ENCODE measurements around the gene PPA2. TPM values are rescaled to one million over a fixed set of nuclear protein-coding genes. Genes with fewer than 3 reads are reported as not detected.
"Not testable (repeated sequence)": the region's sequence is repeated elsewhere in the genome, so short reads cannot be mapped to it uniquely, and the experiment has no call there.

Gene PPA2
- total RNA-seq, 1 donor from 2014 or later: 91.1 TPM

- TF ChIP-seq CTCF (IDR thresholded peaks at IDR 0.05; ENCODE audit: insufficient read depth, low read length, severe bottlenecking): peak; percentile 95
- FAIRE-seq (no peak), DNase-seq (ENCODE audit: low read depth) (peak; percentile 65)
- H3K36me3 ChIP-seq (ENCODE audit: control insufficient read depth, insufficient read depth, low read length): no peaks in the 10 kb centered on the region
- no peaks in the 10 kb centered on the region for H3K27me3 ChIP-seq (ENCODE audit: control insufficient read depth, insufficient read depth, low read length)
- peak overlapping the region; percentile 96 for H3K4me3 ChIP-seq (ENCODE audit: low read depth, low read length)
Observed at GRCh38 chr4:105474099-105474518, 247 bp upstream of the PPA2 start.

- H3K4me3 ChIP-seq (ENCODE audit: low read depth, low read length): peak overlapping the region; percentile 96
- H3K36me3 ChIP-seq (ENCODE audit: control insufficient read depth, insufficient read depth, low read length): no peaks in the 10 kb centered on the region
- FAIRE-seq: no peak
- no peak for DNase-seq (ENCODE audit: low read depth)
- H3K27me3 ChIP-seq (ENCODE audit: control insufficient read depth, insufficient read depth, low read length): no peaks in the 10 kb centered on the region
- no peak for TF ChIP-seq CTCF (IDR thresholded peaks at IDR 0.05; ENCODE audit: insufficient read depth, low read length, severe bottlenecking)
Observed at GRCh38 chr4:105472871-105473323, 965 bp downstream of the PPA2 start.

- peaks cover 2% of the 10 kb centered on the region for H3K36me3 ChIP-seq (ENCODE audit: control insufficient read depth, insufficient read depth, low read length)
- DNase-seq (ENCODE audit: low read depth): peak; percentile 70
- H3K27me3 ChIP-seq (ENCODE audit: control insufficient read depth, insufficient read depth, low read length): no peaks in the 10 kb centered on the region
- TF ChIP-seq CTCF (IDR thresholded peaks at IDR 0.05; ENCODE audit: insufficient read depth, low read length, severe bottlenecking): peak; percentile 72
- no peak overlapping the region for H3K4me3 ChIP-seq (ENCODE audit: low read depth, low read length)
- FAIRE-seq: no peak
Observed at GRCh38 chr4:105471566-105472176, 2.2 kb downstream of the PPA2 start.

GRCh38 chr4:105470766-105471165 is 3.1 kb downstream of the PPA2 start:
- Histone ChIP-seq H3K4me3 (ENCODE audit: low read depth, low read length) (no peak overlapping the region), H3K36me3 (ENCODE audit: control insufficient read depth, insufficient read depth, low read length) (peaks cover 5% of the 10 kb centered on the region), H3K27me3 (ENCODE audit: control insufficient read depth, insufficient read depth, low read length) (no peaks in the 10 kb centered on the region)
- TF ChIP-seq CTCF (IDR thresholded peaks at IDR 0.05; ENCODE audit: insufficient read depth, low read length, severe bottlenecking): no peak
- FAIRE-seq (no peak), DNase-seq (ENCODE audit: low read depth) (no peak)

GRCh38 chr4:105469736-105470135 is 4.1 kb downstream of the PPA2 start:
- FAIRE-seq: no peak
- no peak for TF ChIP-seq CTCF (IDR thresholded peaks at IDR 0.05; ENCODE audit: insufficient read depth, low read length, severe bottlenecking)
- peaks cover 5% of the 10 kb centered on the region for H3K36me3 ChIP-seq (ENCODE audit: control insufficient read depth, insufficient read depth, low read length)

GRCh38 chr4:105466580-105466979 is 7.3 kb downstream of the PPA2 start:
- peaks cover 5% of the 10 kb centered on the region for H3K36me3 ChIP-seq (ENCODE audit: control insufficient read depth, insufficient read depth, low read length)
- TF ChIP-seq CTCF (IDR thresholded peaks at IDR 0.05; ENCODE audit: insufficient read depth, low read length, severe bottlenecking): no peak
- DNase-seq (ENCODE audit: low read depth): no peak
- no peaks in the 10 kb centered on the region for H3K27me3 ChIP-seq (ENCODE audit: control insufficient read depth, insufficient read depth, low read length)
- FAIRE-seq: no peak
- H3K4me3 ChIP-seq (ENCODE audit: low read depth, low read length): no peak overlapping the region

More at GRCh38 chr4:105469736-105470135, 4.1 kb downstream of the PPA2 start:
- no peak for DNase-seq (ENCODE audit: low read depth)
- Histone ChIP-seq H3K4me3 (ENCODE audit: low read depth, low read length) (no peak overlapping the region), H3K27me3 (ENCODE audit: control insufficient read depth, insufficient read depth, low read length) (no peaks in the 10 kb centered on the region)

GRCh38 chr4:105464563-105464962 is 9.3 kb downstream of the PPA2 start:
- H3K27me3 ChIP-seq (ENCODE audit: control insufficient read depth, insufficient read depth, low read length); H3K36me3 ChIP-seq (ENCODE audit: control insufficient read depth, insufficient read depth, low read length); H3K4me3 ChIP-seq (ENCODE audit: low read depth, low read length); DNase-seq (ENCODE audit: low read depth); FAIRE-seq: not testable (repeated sequence)
